Stimulated activated CD4-positive, alpha-beta T cell treated with anti-CD3 and anti-CD28 coated beads, TNF-alpha, amount 100 ng/mL, for 24 hours (primary cell): ENCODE data around the gene AHR.

ENCODE experiments used
- DNase-seq, 3 experiments: peaks; one replicate each; pipeline ENCODE4 v3.0.0-alpha.2; 2020; ENCODE audit warnings: low read depth in 3 of 3

AHR gene

GRCh38 chr7:17298102-17298839 is at the start of gene AHR:
AHR (plus strand) TSS chr7:17298652; CDS start chr7:17299265, 613 bp downstream.
- peak; percentile 81 to 87 (median 85) for DNase-seq

GRCh38 chr7:17253885-17254284 is 44.6 kb upstream of the AHR start:
- DNase-seq: no peak

- DNase-seq: no peak
These were observed 42.5 kb upstream of the AHR start for GRCh38 chr7:17255926-17256325.

- no peak for DNase-seq
These were observed 42.1 kb upstream of the AHR start for GRCh38 chr7:17256375-17256774.

- no peak for DNase-seq
These were observed 31.9 kb upstream of the AHR start for GRCh38 chr7:17266565-17266964.

GRCh38 chr7:17269341-17270221 is 28.9 kb upstream of the AHR start:
- DNase-seq: no peak

- no peak for DNase-seq
These were observed 23.8 kb upstream of the AHR start for GRCh38 chr7:17274551-17275245.

GRCh38 chr7:17275749-17276671 is 22.4 kb upstream of the AHR start:
- DNase-seq: no peak

- no peak for DNase-seq
These were observed 19.4 kb upstream of the AHR start for GRCh38 chr7:17279061-17279460.

- DNase-seq: no peak
These were observed 9.3 kb upstream of the AHR start for GRCh38 chr7:17289074-17289645.

- no peak for DNase-seq
These were observed 5.6 kb upstream of the AHR start for GRCh38 chr7:17292843-17293242.

- no peak for DNase-seq
These were observed 5.0 kb upstream of the AHR start for GRCh38 chr7:17293481-17293880.

GRCh38 chr7:17297243-17297642 is 1.2 kb upstream of the AHR start:
- DNase-seq: no peak

GRCh38 chr7:17298840-17299482 is 509 bp downstream of the AHR start:
- DNase-seq: peak; percentile 20 to 56 (median 31)

GRCh38 chr7:17299483-17299991 is 1.1 kb downstream of the AHR start:
- peak in 1 of 3 experiments; percentile 4 for DNase-seq

GRCh38 chr7:17300012-17300411 is 1.6 kb downstream of the AHR start:
- DNase-seq: no peak

- DNase-seq: no peak
These were observed 2.0 kb downstream of the AHR start for GRCh38 chr7:17300437-17300836.

GRCh38 chr7:17301471-17302456 is 3.3 kb downstream of the AHR start:
- DNase-seq: peak in 1 of 3 experiments; percentile 12
